GM12873 (cell line): ENCODE results near the gene PPFIA3.

Experiments used
- CTCF ChIP-seq: IDR thresholded peaks from 2 replicates; pipeline ENCODE4 v1.5.1; 2012; ENCODE audit warnings: low read depth, mild to moderate bottlenecking, moderate library complexity, low read length, control low read depth; ENCODE audit not compliant: insufficient read depth; ENCODE audit errors: missing control alignments

PPFIA3 gene

GRCh38 chr19:49190781-49191180 is 71.4 kb downstream of the PPFIA3 start:
- no peak for TF ChIP-seq CTCF

GRCh38 chr19:49193822-49194394 is 74.6 kb downstream of the PPFIA3 start:
- TF ChIP-seq CTCF: no peak

- no peak for TF ChIP-seq CTCF
Observed at GRCh38 chr19:49194408-49194807, 75.1 kb downstream of the PPFIA3 start.

- no peak for TF ChIP-seq CTCF
Observed at GRCh38 chr19:49196527-49197240, 77.3 kb downstream of the PPFIA3 start.

- no peak for TF ChIP-seq CTCF
Observed at GRCh38 chr19:49200238-49200862, 81.0 kb downstream of the PPFIA3 start.
